Right lobe of liver (tissue), 6 donors: Measurements from ENCODE around the gene GLRA1. TPM values are rescaled to one million over a fixed set of nuclear protein-coding genes. Genes with fewer than 3 reads are reported as not detected.
"Not testable (repeated sequence)": the region's sequence is repeated elsewhere in the genome, so short reads cannot be mapped to it uniquely, and the experiment has no call there.

Source experiments
- ATAC-seq, 4 donors: fragments of 200-7000 bp; cut with Tn5 transposase; one replicate each; pipeline ENCODE4 v1.9.1; 2020; ENCODE audit warnings: mild to moderate bottlenecking in 4 of 4, moderate library complexity in 4 of 4
- DNase-seq, 3 donors: peaks; one replicate each; pipeline ENCODE4 v3.0.0-alpha.2; 2020
- H3K27ac ChIP-seq, 3 donors: fragments of 200-600 bp; one replicate each; pipeline ENCODE4 v1.8.0; 2022
- H3K27me3 ChIP-seq, 2 donors: fragments of 200-600 bp; one replicate each; pipeline ENCODE4 v1.8.0; 2022
- H3K36me3 ChIP-seq, 4 donors: fragments of 200-600 bp; sonication (generic) in 1 of 4; one replicate each; pipeline versions ENCODE4 v1.5.1 to v1.8.0; 2017 to 2022; ENCODE audit warnings: control low read depth in 1 of 4
- H3K4me1 ChIP-seq, 4 donors: fragments of 200-600 bp; sonication (generic) in 1 of 4; one replicate each; pipeline versions ENCODE4 v1.5.1 to v1.8.0; 2017 to 2022; ENCODE audit warnings: control low read depth in 1 of 4
- H3K4me3 ChIP-seq, 3 donors: fragments of 200-600 bp; one replicate each; pipeline ENCODE4 v1.8.0; 2022
- H3K9me3 ChIP-seq, 4 donors: fragments of 200-600 bp; sonication (generic) in 1 of 4; one replicate each; pipeline versions ENCODE4 v1.5.1 to v1.8.0; 2017 to 2022; ENCODE audit warnings: control low read depth in 1 of 4
- POLR2A ChIP-seq: fragments of 450-650 bp; IDR thresholded peaks from one replicate; pipeline ENCODE4 v1.6.1; 2017; ENCODE audit warnings: antibody characterized with exemption, mild to moderate bottlenecking
- WGBS: methylation state at CpG from one replicate; pipeline ENCODE4 v1.1.6; 2018; ENCODE audit warnings: low coverage, low lambda C conversion rate; ENCODE audit not compliant: insufficient coverage; ENCODE audit errors: missing lambda C conversion rate; 5-methylcytosine and 5-hydroxymethylcytosine counted together
- intact Hi-C, 2 donors: fragments of 100-400 bp; cut with DNase I; formaldehyde crosslinking; loops; one replicate each; pipeline versions ENCODE4 v1.11.2 to v1.14.1; 2022
- total RNA-seq, 6 experiments: library from RNA; depleted of rRNA in 2 of 6; stranded (reverse); fragments of >200 nt in 2 of 6; fragmentation: NEBNext Ultra II Directional in 3 of 6; extraction: Animal tissue kit (Norgen Biotek cat#: 25700) in 3 of 6; gene quantifications; one replicate each; pipeline versions ENCODE4 v1.1.0 to v1.2.4, GENCODE V29; 2016 to 2023
- TF ChIP-seq, protein P1 (sequence below), 4 donors: fragments of 200-600 bp in 3 of 4; fragments of 450-650 bp in 1 of 4; IDR thresholded peaks; one replicate each; pipeline versions ENCODE4 v1.5.1 to v1.8.0; 2016 to 2022; ENCODE audit warnings: antibody characterized with exemption in 4 of 4, mild to moderate bottlenecking in 2 of 4
- donor health status: DM: no; HTN: yes; CAD: no.
- donor health status: DM: no; HTN: no; CAD: no.
- donor health status: DM: no; HTN: no; CAD: no.
- donor health status: DM: no; HTN: yes; CAD: no.
- donor health status: DM: no; HTN: yes; CAD: no.

The GLRA1 gene
- total RNA-seq, 6 experiments from 2014 or later: not detected

DNA sequence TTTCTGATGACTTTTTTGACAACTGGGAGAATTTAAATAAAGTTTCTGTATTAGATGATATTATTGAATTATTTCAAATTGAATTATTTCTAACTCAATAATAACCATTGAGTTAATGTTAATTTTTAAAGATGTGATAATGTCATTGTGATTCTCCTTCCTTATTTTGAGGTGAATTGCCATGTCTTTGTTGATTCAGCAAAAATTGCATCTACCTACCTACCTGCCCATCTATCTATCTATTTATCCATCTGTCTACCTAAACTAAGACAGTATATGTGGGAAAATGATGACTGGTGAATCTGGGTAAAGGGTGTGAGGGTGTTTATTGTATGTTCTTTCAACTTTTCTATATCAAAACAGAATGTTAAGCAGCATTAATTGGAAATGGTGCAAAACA, 77.9 kb downstream of the GLRA1 start:
- Histone ChIP-seq H3K27ac (no peak overlapping the region), H3K27me3 (no peaks in the 10 kb centered on the region), H3K4me1 (no peaks in the 10 kb centered on the region), H3K4me3 (no peak overlapping the region), H3K36me3 (no peaks in the 10 kb centered on the region), H3K9me3 (no peaks in the 10 kb centered on the region)
- ATAC-seq: no peak
- DNase-seq: no peak
- intact Hi-C loops: no loop called here
- TF ChIP-seq POLR2A: no peak
- TF ChIP-seq, protein P1, sequence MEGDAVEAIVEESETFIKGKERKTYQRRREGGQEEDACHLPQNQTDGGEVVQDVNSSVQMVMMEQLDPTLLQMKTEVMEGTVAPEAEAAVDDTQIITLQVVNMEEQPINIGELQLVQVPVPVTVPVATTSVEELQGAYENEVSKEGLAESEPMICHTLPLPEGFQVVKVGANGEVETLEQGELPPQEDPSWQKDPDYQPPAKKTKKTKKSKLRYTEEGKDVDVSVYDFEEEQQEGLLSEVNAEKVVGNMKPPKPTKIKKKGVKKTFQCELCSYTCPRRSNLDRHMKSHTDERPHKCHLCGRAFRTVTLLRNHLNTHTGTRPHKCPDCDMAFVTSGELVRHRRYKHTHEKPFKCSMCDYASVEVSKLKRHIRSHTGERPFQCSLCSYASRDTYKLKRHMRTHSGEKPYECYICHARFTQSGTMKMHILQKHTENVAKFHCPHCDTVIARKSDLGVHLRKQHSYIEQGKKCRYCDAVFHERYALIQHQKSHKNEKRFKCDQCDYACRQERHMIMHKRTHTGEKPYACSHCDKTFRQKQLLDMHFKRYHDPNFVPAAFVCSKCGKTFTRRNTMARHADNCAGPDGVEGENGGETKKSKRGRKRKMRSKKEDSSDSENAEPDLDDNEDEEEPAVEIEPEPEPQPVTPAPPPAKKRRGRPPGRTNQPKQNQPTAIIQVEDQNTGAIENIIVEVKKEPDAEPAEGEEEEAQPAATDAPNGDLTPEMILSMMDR (IDR thresholded peaks at IDR 0.05): no peak

DNA sequence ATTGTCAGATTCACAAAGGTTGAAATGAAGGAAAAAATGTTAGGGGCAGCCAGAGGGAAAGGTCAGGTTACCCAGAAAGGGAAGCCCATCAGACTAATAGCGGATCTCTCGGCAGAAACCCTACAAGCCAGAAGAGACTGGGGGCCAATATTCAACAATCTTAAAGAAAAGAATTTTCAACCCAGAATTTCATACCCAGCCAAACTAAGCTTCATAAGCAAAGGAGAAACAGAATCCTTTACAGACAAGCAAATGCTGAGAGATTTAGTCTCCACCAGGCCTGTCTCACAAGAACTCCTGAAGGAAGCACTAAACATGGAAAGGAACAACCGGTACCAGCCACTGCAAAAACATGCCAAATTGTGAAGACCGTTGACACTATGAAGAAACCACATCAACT, 91.8 kb downstream of the GLRA1 start:
- H3K4me1 ChIP-seq, H3K27me3 ChIP-seq, H3K4me3 ChIP-seq, ATAC-seq, intact Hi-C loops, DNase-seq, H3K36me3 ChIP-seq, H3K27ac ChIP-seq: not testable (repeated sequence)
- 90% methylated on average over 4 of the region's 4 CpGs for WGBS
- H3K9me3 ChIP-seq: peaks cover 0 to 15% (median 0%) of the 10 kb centered on the region in 4 donors

DNA sequence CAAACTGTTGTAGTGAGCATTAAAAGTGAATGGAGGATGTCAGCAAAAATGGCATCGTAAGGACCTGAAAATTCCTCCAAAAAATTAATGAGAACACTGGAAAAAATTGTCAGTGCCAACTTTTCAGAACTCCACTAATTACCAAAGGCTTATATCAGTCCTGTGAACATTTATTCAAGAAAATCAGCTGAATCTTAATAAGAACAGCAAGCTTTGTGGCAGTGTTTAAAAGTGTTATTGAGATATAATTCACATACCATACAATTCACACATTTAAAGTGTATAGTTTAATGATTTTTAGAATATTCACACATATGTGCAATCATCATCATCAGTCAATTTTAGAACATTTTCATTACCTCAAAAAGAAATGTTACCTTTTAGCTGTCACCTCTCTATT, 95.3 kb downstream of the GLRA1 start:
- no peak for ATAC-seq
- Histone ChIP-seq H3K36me3 (no peaks in the 10 kb centered on the region), H3K27me3 (no peaks in the 10 kb centered on the region), H3K9me3 (peaks cover 0 to 12% (median 0%) of the 10 kb centered on the region in 4 donors), H3K4me1 (no peaks in the 10 kb centered on the region), H3K4me3 (no peak overlapping the region), H3K27ac (no peak overlapping the region)
- TF ChIP-seq POLR2A: no peak
- TF ChIP-seq, protein P1 (IDR thresholded peaks at IDR 0.05): no peak
- DNase-seq: no peak
- WGBS: 100% methylated on average over 1 of the region's 1 CpG
- intact Hi-C loops: loop anchor here in 1 of 2 donors (10.0 kb wide), 1 partner anchor 315 kb away; no protein-coding TSS in a partner anchor

DNA sequence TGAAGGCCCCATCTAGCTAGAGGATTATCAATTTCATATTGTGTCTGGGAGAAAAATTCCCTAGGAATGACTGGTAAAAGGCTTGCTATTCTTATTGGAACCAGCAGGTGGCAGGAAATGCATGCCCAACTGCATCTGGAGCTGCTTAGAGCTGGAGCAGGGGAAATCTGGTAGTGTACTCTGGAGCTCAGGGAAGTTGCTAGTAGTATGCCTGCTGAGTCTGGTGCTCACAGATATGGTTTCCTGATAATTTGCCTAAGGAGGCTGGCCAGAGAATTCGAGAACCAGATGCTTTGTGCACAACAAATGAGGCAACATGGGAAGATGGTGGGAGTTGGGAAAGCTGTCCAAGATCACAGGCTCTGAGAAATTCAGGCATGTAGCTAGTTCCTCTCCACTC, 99.2 kb downstream of the GLRA1 start:
- DNase-seq (peak in 1 of 3 donors; percentile 26), ATAC-seq (peak; percentile 85 to 87 (median 86))
- Histone ChIP-seq H3K27me3 (no peaks in the 10 kb centered on the region), H3K27ac (no peak overlapping the region), H3K9me3 (no peaks in the 10 kb centered on the region), H3K4me1 (no peaks in the 10 kb centered on the region), H3K36me3 (no peaks in the 10 kb centered on the region), H3K4me3 (no peak overlapping the region)
- WGBS: no CpG with 5 or more reads among the region's 1 CpG
- TF ChIP-seq, protein P1 (IDR thresholded peaks at IDR 0.05): peak; percentile 75 to 82 (median 80)
- TF ChIP-seq POLR2A: no peak
- intact Hi-C loops: loop anchor here in 1 of 2 donors (10.0 kb wide), 1 partner anchor 319 kb away; no protein-coding TSS in a partner anchor

DNA sequence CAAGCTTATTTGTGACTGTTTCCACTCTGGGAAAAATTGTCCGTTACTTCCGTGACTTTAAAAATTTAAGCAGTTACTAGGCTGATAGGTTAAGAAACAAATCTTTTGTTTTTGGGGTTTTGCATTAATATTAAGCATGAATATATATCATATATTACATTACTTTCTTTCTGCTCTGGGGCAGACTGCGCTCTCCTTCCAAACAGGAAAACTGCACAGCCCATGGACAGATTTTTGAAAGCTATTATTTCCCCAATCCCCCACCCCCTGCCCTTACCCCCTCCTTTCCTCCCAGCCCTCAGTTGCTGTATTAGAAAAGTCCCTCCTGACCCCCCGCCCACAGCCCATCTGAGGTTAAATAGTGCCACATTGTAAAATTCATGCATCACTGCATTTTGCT, 102.5 kb downstream of the GLRA1 start:
- H3K9me3 ChIP-seq: no peaks in the 10 kb centered on the region
- intact Hi-C loops: loop anchor here in 1 of 2 donors (10.0 kb wide), 1 partner anchor 323 kb away; no protein-coding TSS in a partner anchor
- H3K4me3 ChIP-seq: no peak overlapping the region
- no peak for ATAC-seq
- H3K36me3 ChIP-seq: no peaks in the 10 kb centered on the region
- no peaks in the 10 kb centered on the region for H3K27me3 ChIP-seq
- H3K4me1 ChIP-seq: no peaks in the 10 kb centered on the region
- DNase-seq: no peak
- no peak overlapping the region for H3K27ac ChIP-seq
- TF ChIP-seq POLR2A: no peak
- TF ChIP-seq, protein P1 (IDR thresholded peaks at IDR 0.05): no peak
- WGBS: 97% methylated on average over 4 of the region's 4 CpGs
